Stimulated activated CD4-positive, alpha-beta T cell treated with anti-CD3 and anti-CD28 coated beads, Interleukin-15, amount 100 ng/mL, for 1 hour (primary cell): ENCODE data around the gene TAF1D.

Experiments used
- DNase-seq, 2 donors: peaks; one replicate each; pipeline ENCODE4 v3.0.0-alpha.2; 2020; ENCODE audit warnings: low read depth in 1 of 2, low spot score in 1 of 2

The TAF1D gene

DNA sequence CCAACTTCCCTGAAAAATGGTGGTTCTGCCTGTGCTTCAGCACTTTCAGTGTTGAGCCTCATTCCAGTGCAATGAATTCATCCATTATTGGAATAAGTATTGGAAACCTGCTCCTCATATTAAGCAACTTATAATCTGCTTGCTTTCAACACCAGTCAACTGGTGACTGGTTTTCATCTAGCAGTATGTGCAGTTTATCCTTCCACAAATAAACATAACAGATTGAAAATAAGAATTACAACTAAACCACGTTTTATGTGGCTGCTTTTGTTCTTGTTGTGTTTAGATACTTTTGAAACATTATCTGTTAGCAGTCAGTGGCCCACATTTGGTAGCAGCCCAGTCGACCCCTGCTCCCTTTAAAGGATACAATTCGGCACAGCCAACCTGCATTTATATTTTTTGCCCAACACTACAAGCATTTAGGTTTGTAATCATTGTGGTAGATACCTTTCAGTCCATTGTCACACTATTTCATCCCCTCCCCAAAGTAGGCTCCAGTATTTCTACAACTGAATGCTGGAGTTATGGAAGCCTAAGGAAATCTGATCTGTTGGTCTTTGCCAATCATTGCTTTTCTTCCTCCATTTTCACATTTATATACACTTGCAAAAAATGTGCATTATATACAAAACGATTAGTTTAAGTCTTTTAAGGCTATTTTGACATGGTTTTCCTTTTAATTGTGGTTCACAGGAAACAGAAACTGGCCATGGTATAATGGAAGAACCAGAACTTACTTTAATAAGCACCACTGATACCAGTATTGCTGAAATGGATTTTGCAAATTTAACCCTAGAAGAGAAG, 13.1 kb downstream of the TAF1D start:
- DNase-seq: no peak

DNA sequence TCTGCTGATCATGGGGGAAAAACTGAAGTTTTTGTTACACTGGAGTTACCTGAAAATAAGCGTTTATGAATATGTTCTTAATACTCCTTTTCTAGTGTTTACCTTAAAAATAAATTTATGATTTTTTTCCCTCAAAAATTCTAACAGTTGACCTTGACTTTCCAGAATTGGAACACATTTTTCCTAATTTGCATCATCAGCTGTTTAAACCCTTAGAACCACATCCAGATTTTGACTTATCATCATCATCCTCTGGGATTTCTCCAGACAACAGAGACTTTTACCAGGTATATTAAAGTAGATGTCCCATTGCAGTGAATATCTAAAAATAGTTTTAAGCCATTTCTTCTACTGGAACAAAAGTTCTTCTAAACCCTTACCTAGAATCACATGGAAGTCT, 17.2 kb downstream of the TAF1D start:
- DNase-seq: no peak

DNA sequence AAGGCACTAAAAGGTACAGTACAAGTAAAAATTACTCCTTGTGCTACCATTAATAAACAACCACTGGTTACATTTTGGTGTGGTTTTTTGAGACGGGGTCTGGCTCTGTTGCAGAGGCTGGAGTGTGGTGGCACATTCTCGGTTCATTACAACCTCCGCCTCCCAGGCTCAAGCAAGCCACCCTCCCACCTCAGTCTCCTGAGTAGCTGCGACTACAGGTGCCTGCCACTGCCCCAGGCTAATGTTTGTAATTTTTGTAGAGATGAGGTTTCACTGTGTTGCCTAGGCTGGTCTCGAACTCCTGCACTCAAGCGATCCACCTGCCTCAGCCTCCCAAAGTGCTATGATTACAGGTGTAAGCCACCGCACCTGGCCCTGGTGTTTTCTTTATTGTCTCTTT, 20.8 kb downstream of the TAF1D start:
- DNase-seq: no peak

DNA sequence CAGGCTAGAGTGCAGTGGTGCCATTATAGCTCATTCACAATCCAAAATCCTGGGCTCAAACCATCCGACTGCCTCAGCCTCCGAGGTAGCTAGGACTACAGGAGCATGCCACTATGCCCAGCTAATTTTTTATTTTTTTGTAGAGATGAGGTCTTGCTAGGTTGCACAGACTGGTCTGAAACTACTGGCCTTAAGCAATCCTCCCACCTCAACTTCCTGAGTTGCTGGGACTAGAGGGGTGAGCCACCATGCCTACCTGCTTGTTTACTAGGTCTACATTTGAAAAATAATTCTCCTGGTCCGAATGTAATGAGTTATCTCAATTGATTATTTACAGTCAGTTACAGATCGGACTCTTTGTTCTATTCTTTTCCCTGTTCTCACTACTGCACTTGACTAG, 22.0 kb downstream of the TAF1D start:
- DNase-seq: no peak

DNA sequence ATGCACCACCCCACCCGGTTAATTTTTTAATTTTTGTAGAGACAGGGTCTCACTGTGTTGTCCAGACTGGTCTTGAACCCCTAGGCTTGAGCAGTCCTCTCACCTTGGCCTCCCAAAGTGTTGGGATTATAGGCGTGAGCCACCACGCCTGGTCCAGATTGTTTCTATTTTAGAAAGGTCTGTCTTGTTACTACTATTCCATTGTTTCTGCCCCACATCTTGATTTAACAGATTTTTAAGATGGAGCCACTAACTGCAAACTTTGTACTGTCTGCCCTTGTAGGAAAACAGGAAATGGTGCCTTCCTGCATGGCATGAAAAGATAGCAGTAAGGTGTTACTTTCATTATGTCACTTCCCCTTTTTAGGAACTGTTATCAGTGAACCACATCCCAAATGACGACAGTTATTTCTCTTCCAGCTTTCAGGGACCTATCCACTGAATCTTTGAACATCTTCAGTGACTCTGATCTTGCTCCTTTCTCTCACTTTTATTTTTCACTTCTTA, 23.2 kb downstream of the TAF1D start:
- DNase-seq: no peak

DNA sequence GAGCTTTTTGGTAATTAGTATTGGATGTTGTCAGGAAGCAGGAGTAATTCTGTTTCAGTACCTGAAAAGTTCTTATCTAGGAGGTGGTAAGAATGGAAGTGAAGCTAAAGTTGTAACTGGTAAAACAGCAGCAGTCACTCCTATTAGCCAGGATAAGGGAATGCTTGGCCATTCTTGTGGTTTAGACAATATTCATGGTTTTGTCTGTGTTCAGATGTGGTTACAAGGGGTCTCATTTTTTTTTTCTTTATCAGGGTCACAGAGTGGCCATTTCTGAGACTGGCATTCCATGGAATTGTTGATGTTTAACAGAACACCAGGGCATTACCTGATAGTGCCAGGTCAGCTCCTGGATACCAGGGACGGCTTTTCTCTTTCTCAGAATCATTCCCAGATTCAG, 23.8 kb downstream of the TAF1D start:
- DNase-seq: no peak

DNA sequence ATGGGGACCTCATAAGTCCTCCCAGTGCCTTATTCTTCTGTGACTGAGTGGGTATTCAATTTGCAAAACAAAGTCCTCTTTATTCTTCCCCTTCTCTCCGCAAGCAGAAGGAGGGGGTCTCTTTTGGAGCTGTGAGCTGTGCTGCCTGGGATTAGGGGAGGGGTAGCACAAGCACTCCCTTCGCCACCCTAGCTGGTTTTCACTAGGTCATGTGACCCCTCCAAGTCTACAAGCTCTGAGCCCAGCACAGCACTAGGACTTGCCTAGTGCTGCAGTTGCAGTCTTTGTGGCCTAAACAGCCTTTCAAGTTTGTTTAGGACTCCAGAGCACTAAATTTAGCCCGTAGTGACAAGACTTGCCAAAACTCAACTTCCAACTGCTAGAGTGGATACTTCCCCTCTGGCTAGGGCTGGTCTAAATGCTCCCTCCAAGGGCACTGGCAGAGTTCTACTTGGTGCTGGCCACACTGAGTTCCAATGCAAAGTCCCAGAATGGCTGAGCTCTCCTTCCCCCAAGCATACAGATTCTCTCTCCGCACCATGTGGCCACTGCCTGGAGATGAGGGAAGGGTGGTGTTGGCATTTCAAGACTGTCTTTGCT, 25.4 kb downstream of the TAF1D start:
- DNase-seq: no peak

DNA sequence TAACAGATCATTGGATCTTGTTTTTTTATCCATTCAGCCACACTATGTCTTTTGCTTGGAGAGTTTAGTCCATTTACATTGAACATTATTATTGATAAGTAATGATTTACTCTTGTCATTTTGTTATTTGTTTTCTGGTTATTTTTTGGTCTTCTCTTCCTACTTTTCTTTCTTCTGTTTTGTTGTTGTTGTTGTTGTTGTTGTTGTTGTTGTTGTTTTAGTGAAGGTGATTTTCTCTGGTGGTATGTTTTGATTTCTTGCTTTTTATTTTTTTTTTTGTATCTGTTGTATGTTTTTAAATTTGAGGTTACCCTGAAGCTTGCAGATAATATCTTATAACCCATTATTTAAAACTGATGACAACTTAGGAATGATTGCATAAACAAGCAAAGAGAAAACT, 28.6 kb downstream of the TAF1D start:
- no peak for DNase-seq

DNA sequence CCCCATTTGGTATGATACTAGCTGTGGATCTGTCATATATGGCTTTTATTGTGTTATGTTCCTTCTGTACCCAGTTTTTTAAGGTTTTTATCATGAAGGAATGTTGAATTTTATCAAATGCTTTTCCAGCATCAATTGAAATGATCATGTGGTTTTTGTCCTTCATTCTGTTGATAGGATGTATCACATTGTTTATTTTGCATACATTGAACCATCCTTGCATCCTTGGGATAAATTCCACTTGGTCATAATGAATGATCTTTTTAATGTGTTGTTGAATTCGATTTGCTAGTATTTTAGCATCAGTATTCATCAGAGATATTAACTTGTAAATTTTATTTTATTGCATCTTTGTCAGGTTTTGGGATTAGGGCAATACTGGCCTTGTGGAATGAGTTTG, 31.1 kb downstream of the TAF1D start:
- no peak for DNase-seq

DNA sequence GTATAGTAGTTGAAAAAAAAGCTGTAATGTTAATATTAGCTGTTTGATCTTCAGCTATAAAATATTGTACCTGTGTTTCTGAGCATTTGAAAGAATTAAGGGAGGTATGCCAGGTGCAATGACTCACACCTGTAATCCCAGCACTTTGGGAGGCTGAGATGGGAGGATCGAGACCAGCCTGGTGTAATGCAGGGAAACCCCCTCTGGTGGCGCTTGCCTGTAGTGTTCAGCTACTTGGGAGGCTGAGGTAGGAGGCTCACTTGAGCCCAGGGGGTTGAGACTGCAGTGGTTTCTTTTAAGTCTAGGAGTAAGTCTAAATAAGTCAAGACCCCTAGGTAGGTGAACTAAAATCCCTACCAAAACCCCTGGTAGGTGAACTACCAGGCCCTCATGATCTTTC, 37.1 kb downstream of the TAF1D start:
- DNase-seq: no peak

DNA sequence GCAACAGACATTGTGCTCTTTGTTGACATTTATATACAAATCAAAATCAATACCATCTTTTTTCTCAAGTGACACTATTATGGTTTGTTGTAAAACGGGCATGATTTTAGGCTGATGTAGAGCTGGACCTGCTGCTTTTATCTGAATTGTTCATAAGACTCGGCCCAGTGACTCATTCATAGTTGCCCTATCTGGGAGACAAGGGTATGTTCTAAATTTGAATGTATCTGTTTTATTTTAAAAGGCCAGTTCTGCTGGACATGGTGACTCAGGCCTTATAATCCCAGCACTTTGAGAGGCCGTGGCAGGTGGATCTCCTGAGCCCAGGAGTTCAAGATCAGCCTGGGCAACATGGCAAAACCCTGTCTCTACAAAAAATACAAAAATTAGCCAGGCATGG, 40.5 kb downstream of the TAF1D start:
- no peak for DNase-seq

DNA sequence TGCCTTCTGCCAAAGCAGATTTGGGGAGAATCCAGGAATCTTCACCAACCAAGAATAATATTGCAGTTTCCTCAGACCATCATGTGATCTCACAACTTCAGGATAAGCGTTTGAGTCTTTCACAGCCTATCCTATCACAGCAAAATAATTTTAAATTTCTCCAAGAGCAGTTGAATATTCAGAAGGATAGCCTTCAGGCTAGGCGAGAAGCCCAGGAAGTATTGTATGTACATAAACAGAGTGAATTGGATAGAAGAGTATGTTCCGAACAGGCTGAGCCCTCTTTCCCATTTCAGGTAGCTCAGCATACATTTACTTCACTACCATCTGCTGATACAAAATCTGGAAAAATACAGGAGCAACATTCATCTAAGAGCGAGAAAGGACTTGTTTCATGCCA, 43.7 kb downstream of the TAF1D start:
- no peak for DNase-seq

DNA sequence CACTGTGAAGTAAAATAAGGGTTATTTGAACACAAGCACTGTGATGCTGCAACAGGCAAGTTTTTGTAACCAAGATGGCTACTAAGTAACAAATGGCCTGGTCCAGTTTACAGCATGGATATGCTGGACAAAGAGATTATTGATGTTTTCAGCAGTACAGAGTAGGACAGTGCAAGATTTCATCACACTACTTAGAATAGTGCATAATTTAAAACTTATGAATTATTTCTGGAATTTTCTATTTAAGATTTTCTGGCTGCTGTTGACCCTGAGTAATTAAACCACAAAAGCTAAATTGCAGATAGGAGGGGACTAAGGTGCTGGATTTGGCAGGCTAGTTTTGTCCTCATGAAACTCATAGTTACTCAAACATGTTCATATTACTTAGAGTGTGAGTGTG, 46.7 kb downstream of the TAF1D start:
- no peak for DNase-seq

DNA sequence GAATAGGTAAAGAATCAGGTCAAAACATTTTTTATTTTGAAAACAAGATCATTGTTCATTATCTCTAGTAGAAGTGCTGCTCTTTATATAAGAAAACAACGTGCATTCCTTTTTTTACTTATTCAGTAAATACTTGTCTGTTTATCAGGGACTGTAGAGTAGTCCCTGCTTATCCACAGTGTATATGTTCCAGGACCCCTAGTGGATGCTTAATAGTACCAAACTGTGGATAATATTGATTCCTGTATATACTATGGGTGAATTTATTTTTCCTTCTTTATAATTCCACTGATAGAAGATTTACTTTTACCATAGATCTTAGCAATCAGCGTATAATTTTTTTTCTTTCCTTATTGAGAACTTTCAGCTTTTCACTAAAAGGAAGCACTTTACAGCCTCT, 47.2 kb downstream of the TAF1D start:
- DNase-seq: no peak

DNA sequence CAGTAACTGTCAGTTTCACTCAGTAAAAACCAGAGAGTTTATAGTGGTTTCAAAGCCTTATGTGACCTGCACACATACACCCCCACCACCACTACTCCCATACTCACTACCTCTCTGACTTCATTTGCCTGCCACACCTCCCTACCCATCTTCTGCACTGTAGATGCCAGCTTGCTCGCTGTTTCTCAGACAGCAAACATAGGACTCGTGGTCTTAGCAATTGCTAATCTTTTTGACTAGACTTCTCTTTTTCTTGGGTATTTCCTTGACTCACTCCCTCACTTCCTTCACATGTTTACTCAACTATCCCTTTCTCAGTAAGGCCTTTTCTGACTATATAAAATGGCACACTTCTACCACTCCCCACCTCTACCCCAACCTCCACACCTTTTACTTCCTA, 52.1 kb downstream of the TAF1D start:
- DNase-seq: no peak

DNA sequence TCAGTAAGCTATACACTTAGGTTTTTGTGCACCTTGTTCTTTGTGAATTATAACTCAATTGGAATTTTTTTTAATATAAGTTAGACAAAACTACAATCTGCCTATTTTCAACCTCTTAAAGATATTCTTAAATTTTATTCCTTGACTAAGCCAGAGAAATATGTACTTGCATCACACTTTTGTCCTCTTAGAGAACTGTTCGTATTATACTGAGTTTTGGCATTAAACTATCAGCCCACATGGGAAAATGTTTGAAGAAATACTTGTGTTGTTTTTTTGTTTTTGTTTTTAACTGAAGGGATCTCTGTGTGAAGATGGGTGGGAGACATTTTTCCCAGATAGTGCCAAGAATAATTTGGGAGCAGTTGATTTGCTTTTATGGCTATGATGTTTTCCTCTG, 54.5 kb downstream of the TAF1D start:
- no peak for DNase-seq

DNA sequence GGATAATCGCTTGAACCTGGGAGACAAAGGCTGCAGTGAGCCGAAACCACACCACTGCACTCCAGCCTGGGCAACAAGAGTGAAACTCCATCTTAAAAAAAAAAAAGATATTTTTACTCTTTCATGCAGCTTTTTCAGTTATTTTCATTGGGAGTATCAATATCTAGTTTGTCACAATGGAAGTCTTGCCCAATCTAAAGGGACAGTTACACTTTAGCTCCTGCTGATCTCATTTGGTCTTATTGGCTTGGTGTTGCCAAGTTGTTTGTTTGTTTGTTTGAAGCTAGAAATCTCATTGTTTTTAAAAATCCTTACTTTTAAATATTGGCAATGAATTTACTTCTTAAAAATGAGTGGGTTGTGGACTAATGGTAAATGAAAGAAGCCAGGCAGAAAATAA, 55.1 kb downstream of the TAF1D start:
- DNase-seq: no peak
